Measurements from ENCODE around the gene SLC6A3. TPM values are rescaled to one million over a fixed set of nuclear protein-coding genes. Genes with fewer than 3 reads are reported as not detected.

The SLC6A3 gene
- total and polyA plus RNA-seq, 12 donors: 0.04 to 0.19 (median 0.18) TPM; not detected in 9

DNA sequence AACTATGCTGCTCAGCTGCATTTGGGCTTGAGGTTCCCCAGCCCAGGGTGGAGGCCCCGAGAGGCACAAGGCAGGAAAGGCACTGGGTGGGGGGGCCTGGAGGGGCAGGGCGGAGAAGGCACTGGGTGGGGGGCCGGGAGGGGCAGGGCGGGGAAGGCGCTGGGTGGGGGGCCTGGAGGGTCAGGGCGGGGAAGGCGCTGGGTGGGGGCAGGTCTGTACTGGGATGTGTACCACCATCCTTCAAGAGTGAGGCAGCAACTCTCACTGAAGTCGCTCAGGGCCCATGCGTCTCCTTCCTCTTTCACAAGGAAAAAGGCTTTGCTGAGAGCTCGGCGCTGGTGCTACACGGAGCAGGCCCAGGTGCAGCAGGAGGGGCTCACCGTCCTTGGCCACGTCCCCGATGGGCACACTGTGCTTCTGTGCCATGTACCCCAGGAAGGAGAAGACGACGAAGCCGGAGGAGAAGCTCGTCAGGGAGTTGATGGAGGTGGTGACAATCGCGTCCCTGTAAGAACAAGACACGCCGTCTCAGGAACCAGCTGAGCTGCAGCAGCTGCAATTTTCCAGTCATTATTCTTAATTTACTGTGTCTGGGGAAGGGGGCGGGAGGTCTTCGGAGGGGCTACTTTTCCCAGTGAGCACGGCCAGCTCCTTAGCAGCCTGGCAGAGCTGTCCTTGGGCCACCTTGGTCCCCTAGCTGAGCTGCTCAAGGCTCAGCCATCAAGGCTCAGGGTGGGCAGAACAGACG lies 30.8 kb downstream of the SLC6A3 start:
- H3K27me3 ChIP-seq: peaks cover 0 to 33% (median 22%) of the 10 kb centered on the region in 7 donors

DNA sequence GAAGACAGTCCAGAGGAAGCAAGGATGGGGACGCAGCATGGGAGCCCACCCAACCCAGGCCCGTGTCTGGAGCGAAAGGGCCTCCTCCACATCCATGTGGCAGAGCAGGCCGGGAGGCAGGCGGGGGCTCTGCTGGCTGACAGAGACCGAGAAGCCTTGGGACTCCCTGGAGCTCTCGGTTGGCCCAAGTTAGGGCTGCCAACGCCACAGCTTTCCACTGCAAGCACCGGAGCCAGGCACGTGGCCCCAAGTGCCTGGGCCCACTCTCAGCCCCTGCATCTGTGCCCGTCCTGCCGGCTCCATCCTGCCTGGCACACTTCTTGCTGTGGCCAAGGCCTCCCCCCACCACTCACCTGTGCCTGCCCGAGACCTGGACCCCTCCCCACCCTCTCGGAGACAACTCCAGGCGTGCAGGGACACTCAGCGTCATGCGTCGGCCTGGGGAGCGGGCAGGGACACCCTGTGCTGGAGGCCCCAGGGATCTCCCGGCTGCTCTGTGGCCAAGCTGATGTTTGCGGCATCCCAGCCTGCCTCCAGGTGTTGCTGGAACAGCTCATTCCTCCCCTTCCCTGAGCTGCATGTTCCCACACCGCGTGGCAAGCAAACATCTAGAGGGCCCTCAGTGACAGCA lies 31.5 kb downstream of the SLC6A3 start:
- TF ChIP-seq, protein P1, sequence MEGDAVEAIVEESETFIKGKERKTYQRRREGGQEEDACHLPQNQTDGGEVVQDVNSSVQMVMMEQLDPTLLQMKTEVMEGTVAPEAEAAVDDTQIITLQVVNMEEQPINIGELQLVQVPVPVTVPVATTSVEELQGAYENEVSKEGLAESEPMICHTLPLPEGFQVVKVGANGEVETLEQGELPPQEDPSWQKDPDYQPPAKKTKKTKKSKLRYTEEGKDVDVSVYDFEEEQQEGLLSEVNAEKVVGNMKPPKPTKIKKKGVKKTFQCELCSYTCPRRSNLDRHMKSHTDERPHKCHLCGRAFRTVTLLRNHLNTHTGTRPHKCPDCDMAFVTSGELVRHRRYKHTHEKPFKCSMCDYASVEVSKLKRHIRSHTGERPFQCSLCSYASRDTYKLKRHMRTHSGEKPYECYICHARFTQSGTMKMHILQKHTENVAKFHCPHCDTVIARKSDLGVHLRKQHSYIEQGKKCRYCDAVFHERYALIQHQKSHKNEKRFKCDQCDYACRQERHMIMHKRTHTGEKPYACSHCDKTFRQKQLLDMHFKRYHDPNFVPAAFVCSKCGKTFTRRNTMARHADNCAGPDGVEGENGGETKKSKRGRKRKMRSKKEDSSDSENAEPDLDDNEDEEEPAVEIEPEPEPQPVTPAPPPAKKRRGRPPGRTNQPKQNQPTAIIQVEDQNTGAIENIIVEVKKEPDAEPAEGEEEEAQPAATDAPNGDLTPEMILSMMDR (IDR thresholded peaks at IDR 0.05): no peak
- no peak overlapping the region for H3K27ac ChIP-seq
- no peaks in the 10 kb centered on the region for H3K9me3 ChIP-seq
- no peaks in the 10 kb centered on the region for H3K36me3 ChIP-seq
- 75 to 78% methylated on average over 21 to 23 of the region's 23 CpGs for WGBS, 2 donors
- no peak overlapping the region for H3K4me3 ChIP-seq
- H3K27me3 ChIP-seq: peaks cover 0 to 37% (median 22%) of the 10 kb centered on the region in 7 donors
- no peak for DNase-seq
- H3K4me1 ChIP-seq: no peaks in the 10 kb centered on the region
- intact Hi-C loops (cut with DNase I): no loop called here
- no peak for ATAC-seq

More for the DNA sequence above, 30.8 kb downstream of the SLC6A3 start:
- intact Hi-C loops (cut with DNase I): no loop called here
- H3K4me1 ChIP-seq: no peaks in the 10 kb centered on the region
- no peak overlapping the region for H3K4me3 ChIP-seq
- TF ChIP-seq, protein P1 (IDR thresholded peaks at IDR 0.05): no peak
- H3K36me3 ChIP-seq: no peaks in the 10 kb centered on the region
- ATAC-seq (peak in 1 of 8 donors; percentile 36), DNase-seq (no peak)
- H3K27ac ChIP-seq: no peak overlapping the region
- H3K9me3 ChIP-seq: no peaks in the 10 kb centered on the region
- WGBS, 2 donors: 61 to 66% methylated on average over 27 of the region's 27 CpGs

DNA sequence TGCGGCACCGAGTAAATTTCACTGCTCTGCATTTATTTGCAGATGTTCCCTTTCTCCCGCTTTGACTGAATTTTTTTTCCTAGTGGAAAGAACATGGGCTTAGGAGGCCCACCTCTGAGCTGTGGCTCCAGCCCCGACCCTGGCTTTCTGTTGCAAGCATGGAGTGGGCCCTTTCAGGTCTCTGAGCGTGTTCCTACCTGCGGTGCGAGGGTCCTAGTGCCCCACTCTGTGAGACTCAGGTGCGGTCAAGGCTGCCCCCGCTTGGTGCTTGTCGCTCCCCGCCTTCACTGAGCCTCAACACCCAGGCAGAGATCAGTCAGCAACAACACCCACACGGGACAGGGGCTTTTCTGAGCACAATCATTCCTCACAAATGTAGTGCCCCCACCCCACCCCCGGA lies 32.0 kb downstream of the SLC6A3 start:
- TF ChIP-seq, protein P1 (IDR thresholded peaks at IDR 0.05): no peak
- Histone ChIP-seq H3K27me3 (peaks cover 0 to 42% (median 22%) of the 10 kb centered on the region in 7 donors), H3K4me1 (no peaks in the 10 kb centered on the region), H3K4me3 (no peak overlapping the region), H3K36me3 (no peaks in the 10 kb centered on the region), H3K27ac (no peak overlapping the region), H3K9me3 (no peaks in the 10 kb centered on the region)
- WGBS, 2 donors: 43 to 48% methylated on average over 13 of the region's 13 CpGs
- DNase-seq (no peak), ATAC-seq (no peak)
- intact Hi-C loops (cut with DNase I): no loop called here

DNA sequence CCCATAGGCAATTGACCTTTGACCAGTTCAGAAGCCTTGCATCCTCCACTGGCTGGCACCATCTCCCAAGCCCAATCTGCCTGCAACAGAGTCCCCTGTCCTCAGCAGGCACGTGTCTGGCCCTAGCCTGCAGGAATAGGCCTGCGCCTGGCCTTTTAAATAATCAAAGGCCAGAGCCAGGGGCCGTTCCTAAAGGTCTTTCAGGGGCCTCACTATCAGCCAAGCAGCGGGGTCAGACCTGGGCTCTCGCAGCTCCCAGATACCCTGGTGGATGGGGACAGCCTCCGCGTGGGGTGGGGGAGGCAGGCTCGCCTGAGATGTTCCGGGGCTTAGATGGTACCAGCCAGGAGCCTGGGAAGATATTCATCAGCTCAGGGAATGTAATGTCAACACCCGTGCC lies 32.6 kb downstream of the SLC6A3 start:
- no peak for ATAC-seq
- H3K27me3 ChIP-seq: peaks cover 0 to 47% (median 22%) of the 10 kb centered on the region in 7 donors
- no peaks in the 10 kb centered on the region for H3K36me3 ChIP-seq
- no peak overlapping the region for H3K4me3 ChIP-seq
- intact Hi-C loops (cut with DNase I): no loop called here
- no peaks in the 10 kb centered on the region for H3K4me1 ChIP-seq
- WGBS, 2 donors: 34 to 41% methylated on average over 10 of the region's 10 CpGs
- H3K27ac ChIP-seq: no peak overlapping the region
- H3K9me3 ChIP-seq: no peaks in the 10 kb centered on the region
- TF ChIP-seq, protein P1 (IDR thresholded peaks at IDR 0.05): no peak
- DNase-seq: no peak
